ENCODE measurements around the gene KEAP1. TPM values are rescaled to one million over a fixed set of nuclear protein-coding genes. Genes with fewer than 3 reads are reported as not detected.

Gene KEAP1
- total and polyA plus RNA-seq, 10 of the 15 experiments (the other 5 are each of a cell fraction or from before 2014, with no cell fraction given): 1.4 to 87.7 (median 48.6) TPM

DNA sequence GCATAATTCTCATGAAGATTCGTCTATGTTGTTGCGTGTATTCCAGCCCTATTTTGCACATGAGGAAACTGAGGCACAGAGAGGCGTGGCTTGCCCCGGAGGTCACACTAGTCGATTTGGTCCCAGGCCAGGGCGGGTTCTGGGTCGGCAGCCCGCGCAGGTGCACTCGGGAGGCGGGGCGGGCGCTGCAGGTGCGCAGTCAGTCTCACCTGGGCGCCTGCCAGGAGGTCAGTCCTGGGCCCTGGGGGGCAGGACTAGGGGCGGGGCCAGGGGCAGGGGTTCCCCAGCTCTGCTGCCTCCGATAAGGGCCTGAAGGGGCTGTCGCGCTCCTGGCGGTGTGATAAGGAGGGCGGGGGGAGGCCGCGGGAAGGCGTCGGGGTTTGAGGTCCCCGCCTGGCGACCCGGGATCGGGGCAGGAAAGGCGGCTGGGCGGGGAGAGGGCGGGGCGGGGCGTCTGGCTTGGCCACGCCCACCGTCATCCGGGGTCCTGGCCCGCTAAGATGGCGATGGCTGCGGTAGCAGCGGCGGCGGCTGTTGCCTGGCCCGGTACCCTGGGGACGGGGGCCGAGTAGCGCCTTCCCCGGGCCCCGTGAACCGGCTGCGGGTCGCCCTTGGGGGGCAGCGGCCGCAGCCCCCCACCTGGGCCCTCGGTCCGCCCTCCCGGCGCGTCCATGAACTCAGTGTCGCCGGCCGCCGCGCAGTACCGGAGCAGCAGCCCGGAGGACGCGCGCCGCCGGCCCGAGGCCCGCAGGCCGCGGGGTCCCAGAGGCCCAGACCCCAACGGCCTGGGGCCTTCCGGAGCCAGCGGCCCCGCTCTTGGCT, 40.5 kb upstream of the KEAP1 start, which contains the start of gene ATG4D (continued):
- TF ChIP-seq, protein P1, sequence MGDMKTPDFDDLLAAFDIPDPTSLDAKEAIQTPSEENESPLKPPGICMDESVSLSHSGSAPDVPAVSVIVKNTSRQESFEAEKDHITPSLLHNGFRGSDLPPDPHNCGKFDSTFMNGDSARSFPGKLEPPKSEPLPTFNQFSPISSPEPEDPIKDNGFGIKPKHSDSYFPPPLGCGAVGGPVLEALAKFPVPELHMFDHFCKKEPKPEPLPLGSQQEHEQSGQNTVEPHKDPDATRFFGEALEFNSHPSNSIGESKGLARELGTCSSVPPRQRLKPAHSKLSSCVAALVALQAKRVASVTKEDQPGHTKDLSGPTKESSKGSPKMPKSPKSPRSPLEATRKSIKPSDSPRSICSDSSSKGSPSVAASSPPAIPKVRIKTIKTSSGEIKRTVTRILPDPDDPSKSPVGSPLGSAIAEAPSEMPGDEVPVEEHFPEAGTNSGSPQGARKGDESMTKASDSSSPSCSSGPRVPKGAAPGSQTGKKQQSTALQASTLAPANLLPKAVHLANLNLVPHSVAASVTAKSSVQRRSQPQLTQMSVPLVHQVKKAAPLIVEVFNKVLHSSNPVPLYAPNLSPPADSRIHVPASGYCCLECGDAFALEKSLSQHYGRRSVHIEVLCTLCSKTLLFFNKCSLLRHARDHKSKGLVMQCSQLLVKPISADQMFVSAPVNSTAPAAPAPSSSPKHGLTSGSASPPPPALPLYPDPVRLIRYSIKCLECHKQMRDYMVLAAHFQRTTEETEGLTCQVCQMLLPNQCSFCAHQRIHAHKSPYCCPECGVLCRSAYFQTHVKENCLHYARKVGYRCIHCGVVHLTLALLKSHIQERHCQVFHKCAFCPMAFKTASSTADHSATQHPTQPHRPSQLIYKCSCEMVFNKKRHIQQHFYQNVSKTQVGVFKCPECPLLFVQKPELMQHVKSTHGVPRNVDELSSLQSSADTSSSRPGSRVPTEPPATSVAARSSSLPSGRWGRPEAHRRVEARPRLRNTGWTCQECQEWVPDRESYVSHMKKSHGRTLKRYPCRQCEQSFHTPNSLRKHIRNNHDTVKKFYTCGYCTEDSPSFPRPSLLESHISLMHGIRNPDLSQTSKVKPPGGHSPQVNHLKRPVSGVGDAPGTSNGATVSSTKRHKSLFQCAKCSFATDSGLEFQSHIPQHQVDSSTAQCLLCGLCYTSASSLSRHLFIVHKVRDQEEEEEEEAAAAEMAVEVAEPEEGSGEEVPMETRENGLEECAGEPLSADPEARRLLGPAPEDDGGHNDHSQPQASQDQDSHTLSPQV (IDR thresholded peaks at IDR 0.05): no peak
- TF ChIP-seq ESRRA (IDR thresholded peaks at IDR 0.05; ENCODE audit: low read length) (no peak), CHD1 (IDR thresholded peaks at IDR 0.05; ENCODE audit: low read depth, low read length) (no peak), TCF7 (IDR thresholded peaks at IDR 0.05; ENCODE audit: borderline replicate concordance) (no peak), BCL11A (IDR thresholded peaks at IDR 0.05; ENCODE audit: low read depth, low read length) (no peak), TBL1XR1 (IDR thresholded peaks at IDR 0.05; ENCODE audit: low read depth, low read length) (no peak), HCFC1 (IDR thresholded peaks at IDR 0.05; ENCODE audit: low read length) (no peak), RCOR1 (conservative IDR thresholded peaks at IDR 0.05; ENCODE audit: low read depth, low read length) (no peak), EP300 (IDR thresholded peaks at IDR 0.05; ENCODE audit: borderline replicate concordance in 1 of 2, control insufficient read depth in 1 of 2, low read depth in 2 of 2, low read length in 2 of 2) (no peak), BACH1 (IDR thresholded peaks at IDR 0.05; ENCODE audit: borderline replicate concordance) (peak; percentile 69; the same call in 1 of the 2 replicates), CHD4 (IDR thresholded peaks at IDR 0.05) (no peak), PAX8 (IDR thresholded peaks at IDR 0.05) (no peak), HDGF (IDR thresholded peaks at IDR 0.05) (no peak), ZNF384 (IDR thresholded peaks at IDR 0.05; ENCODE audit: borderline replicate concordance, low read depth, low read length) (no peak), ASH2L (IDR thresholded peaks at IDR 0.05; ENCODE audit: borderline replicate concordance, low read depth) (no peak), TARDBP (IDR thresholded peaks at IDR 0.05; ENCODE audit: borderline replicate concordance) (no peak), RB1 (IDR thresholded peaks at IDR 0.05; ENCODE audit: borderline replicate concordance) (peak; percentile 66; the same call in 1 of the 2 replicates), FOS (IDR thresholded peaks at IDR 0.05; ENCODE audit: borderline replicate concordance, extremely low read depth, insufficient read length) (no peak), SIN3A (IDR thresholded peaks at IDR 0.05; ENCODE audit: low read depth, low read length) (no peak), MEF2A (IDR thresholded peaks at IDR 0.05; ENCODE audit: insufficient read depth, low read depth, low read length) (no peak), STAT1 (conservative IDR thresholded peaks at IDR 0.05) (0 out of 2 replicates have a peak, but pooled peaks have one; percentile 62), LARP7 (IDR thresholded peaks at IDR 0.05) (peak; percentile 96), GATAD2B (conservative IDR thresholded peaks at IDR 0.05; ENCODE audit: low read depth) (peak; percentile 79; the same call in 1 of the 2 replicates), SPI1 (IDR thresholded peaks at IDR 0.05; ENCODE audit: borderline replicate concordance, insufficient read depth, low read depth, low read length) (no peak)
- TF ChIP-seq, protein P2, sequence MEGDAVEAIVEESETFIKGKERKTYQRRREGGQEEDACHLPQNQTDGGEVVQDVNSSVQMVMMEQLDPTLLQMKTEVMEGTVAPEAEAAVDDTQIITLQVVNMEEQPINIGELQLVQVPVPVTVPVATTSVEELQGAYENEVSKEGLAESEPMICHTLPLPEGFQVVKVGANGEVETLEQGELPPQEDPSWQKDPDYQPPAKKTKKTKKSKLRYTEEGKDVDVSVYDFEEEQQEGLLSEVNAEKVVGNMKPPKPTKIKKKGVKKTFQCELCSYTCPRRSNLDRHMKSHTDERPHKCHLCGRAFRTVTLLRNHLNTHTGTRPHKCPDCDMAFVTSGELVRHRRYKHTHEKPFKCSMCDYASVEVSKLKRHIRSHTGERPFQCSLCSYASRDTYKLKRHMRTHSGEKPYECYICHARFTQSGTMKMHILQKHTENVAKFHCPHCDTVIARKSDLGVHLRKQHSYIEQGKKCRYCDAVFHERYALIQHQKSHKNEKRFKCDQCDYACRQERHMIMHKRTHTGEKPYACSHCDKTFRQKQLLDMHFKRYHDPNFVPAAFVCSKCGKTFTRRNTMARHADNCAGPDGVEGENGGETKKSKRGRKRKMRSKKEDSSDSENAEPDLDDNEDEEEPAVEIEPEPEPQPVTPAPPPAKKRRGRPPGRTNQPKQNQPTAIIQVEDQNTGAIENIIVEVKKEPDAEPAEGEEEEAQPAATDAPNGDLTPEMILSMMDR (IDR thresholded peaks at IDR 0.05 in 2 of 3, conservative IDR thresholded peaks at IDR 0.05 in 1 of 3; ENCODE audit: control insufficient read depth in 2 of 3, extremely low read depth in 1 of 3, insufficient read depth in 1 of 3, low read depth in 3 of 3, low read length in 3 of 3): no peak

Data from GM12878 (cell line).